T47D (cell line): ENCODE measurements around the gene SEZ6L.
A peak's percentile ranks its signal among the peaks of the same experiment; 100 is the strongest.

Experiments used
- DNase-seq, 2 experiments: peaks; one replicate each; pipeline versions ENCODE4 v3.0.0 to v3.0.0-alpha.2; 2011 to 2012; ENCODE audit warnings: low read depth in 1 of 2, low spot score in 1 of 2
- JUND ChIP-seq: IDR thresholded peaks from 2 replicates; pipeline ENCODE4 v1.6.1; 2012; ENCODE audit warnings: low read depth
- in situ Hi-C: cut with HindIII; loops from 2 replicates; pipeline ENCODE4 v1.10.0; 2016; ENCODE audit warnings: low sequenced_read_pairs, low pct_unique_long_range_greater_than_20kb

SEZ6L gene

DNA sequence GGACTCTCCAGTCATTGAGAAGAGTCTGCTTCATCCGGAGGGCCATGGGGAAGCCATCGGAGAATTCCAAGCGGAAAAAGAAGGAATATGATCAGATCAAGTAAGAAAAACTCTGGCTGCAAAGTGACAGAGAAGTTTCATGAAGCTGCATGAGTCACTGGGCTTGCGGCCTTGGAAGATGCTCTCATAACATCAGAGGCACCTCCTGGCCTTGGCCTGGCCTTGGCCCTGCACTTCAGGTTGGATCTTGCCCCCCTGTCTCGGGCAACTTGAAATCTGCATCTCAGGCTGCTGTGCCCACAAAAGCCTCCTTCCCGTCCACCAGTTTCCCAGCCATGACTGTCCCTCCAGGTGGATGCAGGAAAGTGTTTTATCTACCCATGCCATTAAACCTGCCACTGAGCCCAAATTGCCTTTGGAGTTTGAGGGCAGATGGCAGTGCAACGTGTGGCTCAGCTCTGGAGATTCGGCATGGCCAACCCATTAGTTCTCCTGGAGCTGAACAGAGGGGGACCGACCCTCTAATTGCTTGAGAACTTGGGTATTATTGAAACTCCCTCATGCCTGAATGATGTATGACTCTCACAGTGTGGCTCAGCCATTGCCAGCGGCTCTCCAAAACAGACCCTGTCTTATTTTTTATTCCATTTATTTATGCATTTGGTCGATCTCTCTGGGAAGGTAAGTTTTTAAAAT lies 66.7 kb downstream of the SEZ6L start:
- no peak for TF ChIP-seq JUND
- DNase-seq: no peak
- in situ Hi-C loops: no loop called here

DNA sequence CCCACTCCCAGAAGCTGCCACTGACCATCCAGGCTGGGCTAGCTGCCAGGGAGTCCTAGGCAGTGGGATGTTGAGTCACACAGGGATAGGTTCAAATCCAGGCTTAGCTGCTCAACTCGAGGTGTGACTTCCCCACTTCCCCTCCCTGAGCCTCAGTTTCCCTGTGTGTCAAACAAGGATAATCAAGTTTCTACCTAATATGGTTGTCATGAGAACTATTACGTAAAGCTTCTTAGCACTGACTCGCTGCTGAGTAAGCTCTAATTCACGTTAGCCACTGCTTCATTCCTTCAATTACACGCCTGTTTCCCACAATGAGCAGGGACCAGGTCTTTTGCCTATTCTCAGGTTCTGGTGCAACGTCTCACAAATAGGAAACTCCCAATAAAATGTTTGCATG lies 67.7 kb downstream of the SEZ6L start:
- in situ Hi-C loops: no loop called here
- no peak for TF ChIP-seq JUND
- no peak for DNase-seq

DNA sequence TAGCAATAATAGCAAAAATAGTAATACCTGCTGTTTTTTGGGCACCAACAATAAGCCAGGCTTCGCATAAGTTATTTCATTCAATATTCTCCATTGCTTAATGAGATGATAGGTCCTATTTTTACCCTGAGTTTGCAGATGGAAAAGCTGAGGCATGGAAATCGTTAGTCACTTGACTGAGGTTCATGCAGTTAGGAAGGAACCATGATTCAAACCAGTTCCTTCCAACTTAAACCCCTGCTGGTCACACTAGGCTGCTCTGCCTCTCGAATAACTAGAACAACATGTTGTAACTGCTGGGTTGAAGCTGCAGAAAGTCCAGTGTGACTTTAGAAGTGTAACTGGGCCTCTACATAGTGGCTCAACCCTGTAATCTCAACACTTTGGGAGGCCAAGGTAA lies 69.3 kb downstream of the SEZ6L start:
- no peak for TF ChIP-seq JUND
- in situ Hi-C loops: no loop called here
- no peak for DNase-seq

DNA sequence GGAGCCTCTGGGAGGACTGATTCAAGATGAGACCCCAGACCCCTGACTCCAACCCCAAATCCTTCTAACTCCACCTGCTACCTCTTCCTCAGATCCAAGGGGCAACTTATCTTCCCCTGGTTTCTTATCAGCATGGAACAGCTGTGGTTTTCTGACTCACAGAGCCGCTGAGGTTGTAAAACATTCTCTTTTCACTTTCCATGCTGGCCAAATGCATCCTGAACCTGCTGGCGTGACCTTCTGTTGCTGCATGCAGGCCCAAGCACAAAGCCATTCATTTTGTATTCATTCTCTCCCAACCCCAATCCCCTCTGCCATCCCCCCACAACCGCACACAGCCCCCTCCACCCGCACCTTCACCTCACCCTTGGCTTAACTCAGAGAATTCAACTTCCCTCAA lies 70.3 kb downstream of the SEZ6L start:
- no peak for DNase-seq
- no peak for TF ChIP-seq JUND
- in situ Hi-C loops: no loop called here

DNA sequence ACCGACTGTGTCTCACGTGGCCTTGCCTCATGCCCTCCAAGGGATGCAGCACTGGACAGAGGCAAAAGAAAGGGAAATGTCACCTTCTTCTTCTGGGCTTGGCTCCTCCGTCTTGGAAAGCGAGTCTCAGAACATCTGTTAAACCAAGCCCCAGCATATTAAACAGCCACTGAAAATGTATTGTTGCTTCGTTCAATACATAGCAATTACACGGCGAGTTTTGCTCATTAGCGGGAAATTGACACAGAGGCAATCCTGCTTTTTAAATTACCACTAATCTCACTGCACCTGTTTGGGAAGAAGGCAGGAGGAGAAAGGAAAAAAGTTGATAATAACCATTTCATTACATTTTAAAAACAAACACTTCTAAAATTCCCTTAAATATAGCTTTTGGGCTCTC lies 72.1 kb downstream of the SEZ6L start:
- no peak for DNase-seq
- TF ChIP-seq JUND: no peak
- in situ Hi-C loops: no loop called here

DNA sequence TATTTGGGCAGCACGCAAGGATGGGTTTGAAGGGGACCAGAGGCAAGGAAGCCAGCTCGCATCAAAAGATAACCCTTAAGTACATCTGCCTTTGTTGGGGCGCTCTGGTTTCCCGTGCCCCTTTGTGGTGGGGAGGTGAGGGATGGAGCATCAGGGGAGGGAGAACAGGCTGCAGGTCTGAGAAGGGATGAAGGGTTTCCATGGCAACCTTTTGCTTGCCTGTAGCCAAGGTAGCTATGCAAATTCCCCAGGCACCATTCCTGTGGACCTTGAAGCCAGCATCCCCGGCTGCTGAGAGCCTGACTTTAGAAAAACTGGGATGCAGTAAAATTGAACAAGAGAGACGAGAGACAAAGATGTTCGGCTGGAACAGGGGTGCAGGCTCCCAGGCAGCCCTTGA lies 75.7 kb downstream of the SEZ6L start:
- no peak for TF ChIP-seq JUND
- in situ Hi-C loops: no loop called here
- DNase-seq: no peak

DNA sequence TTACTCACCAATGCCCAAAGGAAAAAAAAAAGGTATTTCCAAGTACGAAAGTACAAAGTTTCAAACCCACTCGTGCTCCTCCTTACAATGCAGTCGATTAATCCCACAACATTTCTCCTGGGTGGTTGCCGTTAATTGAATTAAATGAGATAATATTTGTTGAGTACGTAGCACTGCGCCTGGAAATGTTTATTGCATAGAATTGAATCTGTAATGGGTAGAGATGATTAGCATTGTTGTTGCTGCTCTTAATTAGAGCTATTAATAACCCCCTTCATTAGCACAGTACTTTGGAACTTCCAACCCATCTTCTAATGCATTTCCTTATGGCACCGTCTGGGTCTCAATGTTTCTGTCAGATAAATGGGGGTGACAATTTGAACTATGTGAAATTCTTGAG lies 77.3 kb downstream of the SEZ6L start:
- DNase-seq: no peak
- no peak for TF ChIP-seq JUND
- in situ Hi-C loops: no loop called here

DNA sequence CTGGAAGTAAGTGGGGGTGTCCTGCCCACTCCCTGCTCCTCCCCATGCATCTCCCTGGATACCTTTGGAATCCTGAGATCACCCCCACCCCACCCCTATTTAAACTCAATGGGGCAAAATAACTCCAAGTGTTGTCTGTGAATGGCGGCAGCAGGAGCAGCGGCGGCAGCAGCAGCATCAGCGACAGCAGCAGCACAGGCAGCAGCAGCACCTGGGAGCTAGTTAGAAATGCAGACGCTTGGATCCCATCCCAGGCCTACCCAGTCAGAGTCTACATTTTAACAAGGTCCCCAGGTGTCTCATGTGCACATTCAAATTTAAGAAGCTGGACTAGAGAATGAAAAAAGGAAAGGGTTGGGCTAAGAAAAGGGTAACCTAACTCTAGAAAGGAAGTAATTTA lies 82.6 kb downstream of the SEZ6L start:
- in situ Hi-C loops: no loop called here
- no peak for DNase-seq
- TF ChIP-seq JUND: no peak

DNA sequence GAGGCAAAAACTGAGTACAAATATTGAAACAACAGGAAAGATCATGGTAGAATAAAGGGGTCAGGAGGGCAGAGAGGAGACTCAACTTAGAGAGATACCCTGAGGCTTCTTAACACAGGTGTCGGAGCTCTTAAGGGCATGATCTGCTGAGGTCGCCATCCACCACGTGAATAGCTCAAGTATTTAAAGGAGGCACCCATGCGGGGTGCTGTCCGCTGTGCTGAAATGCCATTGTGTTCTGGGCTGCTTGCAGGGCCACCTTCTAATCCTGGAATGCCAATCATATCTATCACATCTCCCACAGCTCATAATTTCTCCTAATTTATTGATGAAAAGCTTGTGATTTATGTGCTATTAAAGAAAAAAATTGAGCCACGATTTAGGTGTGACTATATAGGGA lies 90.2 kb downstream of the SEZ6L start:
- TF ChIP-seq JUND: no peak
- in situ Hi-C loops: no loop called here
- DNase-seq: peak; percentile 18 to 68

DNA sequence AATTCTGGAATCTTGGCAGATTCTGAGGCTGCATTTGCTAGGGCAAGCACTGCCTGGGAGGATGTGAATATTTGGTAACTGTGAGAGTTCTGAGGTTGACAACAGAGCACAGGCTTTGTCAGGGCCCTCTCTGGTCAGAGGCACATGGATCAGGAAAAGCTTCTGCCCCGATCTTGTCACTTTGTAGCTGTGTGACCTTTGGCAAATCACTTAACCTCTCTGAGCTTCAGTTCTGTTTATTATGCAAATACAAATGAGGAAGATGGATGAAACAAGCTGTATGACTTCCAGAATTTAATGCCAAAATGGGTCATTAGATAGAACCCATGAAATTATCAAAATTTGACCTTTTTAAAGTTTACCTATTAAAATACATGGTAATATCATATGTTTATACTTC lies 94.9 kb downstream of the SEZ6L start:
- DNase-seq: no peak
- in situ Hi-C loops: no loop called here
- no peak for TF ChIP-seq JUND

DNA sequence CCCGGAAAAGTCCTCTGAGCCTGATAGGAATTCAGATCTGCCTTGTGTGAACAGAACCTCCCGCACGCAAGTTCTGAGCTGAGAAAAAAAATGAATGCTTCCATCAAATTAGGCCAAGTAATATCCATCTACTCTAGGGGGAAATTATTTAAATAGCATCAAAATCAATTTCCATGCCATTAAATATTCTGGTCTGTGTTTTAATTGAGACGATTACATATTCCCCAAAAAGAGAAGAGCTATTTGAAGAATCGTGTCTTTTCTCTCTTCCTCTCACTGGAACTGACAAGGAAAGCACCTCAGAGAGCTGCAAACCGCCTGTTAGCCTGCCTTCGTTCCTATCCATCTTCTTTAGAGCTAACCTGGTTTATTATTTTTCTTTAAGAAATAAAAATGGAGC lies 96.0 kb downstream of the SEZ6L start:
- DNase-seq: no peak
- in situ Hi-C loops: no loop called here
- no peak for TF ChIP-seq JUND

DNA sequence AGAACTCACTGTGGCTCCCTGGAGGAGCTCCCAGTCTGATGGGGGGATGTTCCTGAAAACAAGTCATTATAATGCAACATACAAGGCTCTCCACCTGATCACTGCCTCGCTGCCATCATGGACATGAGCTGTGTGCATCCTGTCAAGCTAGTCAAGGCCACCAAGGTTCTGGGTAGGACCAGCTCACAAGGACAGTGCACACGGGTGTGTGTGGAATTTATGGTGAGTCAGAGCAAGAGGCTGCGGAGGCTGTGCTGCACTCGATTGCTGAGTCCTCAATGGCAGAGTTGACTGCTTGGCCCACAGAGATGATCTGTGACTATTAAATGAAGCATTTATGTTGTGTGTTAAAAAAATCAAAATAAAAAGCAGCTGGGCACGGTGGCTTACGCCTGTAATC lies 96.6 kb downstream of the SEZ6L start:
- no peak for DNase-seq
- in situ Hi-C loops: no loop called here
- TF ChIP-seq JUND: no peak

DNA sequence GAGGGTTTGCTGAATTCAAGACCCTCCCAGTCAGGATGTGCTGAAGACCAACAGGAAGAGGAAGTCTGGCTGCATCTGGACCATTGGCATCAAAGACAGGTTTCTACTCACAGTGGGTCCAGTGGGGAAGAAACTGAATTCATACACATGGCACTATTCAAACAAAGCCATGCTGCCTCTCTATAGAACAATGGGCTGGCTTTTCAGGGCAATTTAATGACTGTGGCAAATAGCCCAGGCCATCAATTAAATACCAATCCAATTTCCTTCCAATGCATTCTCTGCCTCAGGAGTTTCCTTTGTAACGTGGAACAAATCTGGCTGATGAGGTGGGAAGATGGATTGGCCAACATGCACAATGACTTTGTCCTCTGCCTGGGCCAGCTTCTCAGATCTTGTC lies 98.6 kb downstream of the SEZ6L start:
- TF ChIP-seq JUND: no peak
- no peak for DNase-seq
- in situ Hi-C loops: no loop called here

DNA sequence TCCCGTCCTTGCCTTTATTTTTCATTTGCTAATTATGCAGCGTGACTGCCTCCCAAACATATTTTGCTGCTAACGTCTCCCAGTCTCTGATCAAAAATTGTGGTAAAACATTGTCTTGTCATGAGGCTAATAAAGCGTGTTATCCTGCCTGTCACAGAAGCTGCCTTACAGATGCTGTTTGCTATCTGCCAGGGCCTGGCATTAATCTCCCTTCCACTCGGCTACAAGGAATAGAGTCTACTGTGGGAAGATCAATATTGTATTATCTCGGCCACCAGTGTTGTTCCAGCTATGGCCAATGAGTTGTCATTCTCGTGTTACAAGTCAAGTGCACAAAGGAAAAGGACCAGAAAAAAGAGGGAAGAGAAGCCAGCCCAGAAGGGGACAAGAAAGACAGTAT lies 100.3 kb downstream of the SEZ6L start:
- DNase-seq: no peak
- in situ Hi-C loops: no loop called here
- no peak for TF ChIP-seq JUND
